ENCODE results near the gene HTR5A.

The HTR5A gene

DNA sequence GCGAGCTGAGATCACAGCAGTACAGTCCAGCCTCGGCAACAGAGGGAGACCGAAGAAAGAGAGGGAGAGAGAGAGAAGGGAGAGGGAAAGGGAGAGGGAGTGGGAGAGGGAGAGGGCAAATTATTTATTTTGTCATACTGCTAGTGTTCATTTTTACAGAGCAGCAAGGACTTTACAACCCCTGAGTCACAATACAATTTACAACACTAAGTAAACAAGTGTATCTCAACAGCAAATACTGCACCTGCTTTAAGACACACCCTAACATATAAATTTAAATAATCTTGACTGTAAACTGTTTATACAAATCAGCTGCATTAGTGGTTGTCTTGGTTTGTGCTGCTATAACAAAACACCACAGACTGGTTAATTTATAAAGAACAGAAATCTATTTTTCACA is 27.2 kb downstream of the HTR5A start:
- TF ChIP-seq, protein P1, sequence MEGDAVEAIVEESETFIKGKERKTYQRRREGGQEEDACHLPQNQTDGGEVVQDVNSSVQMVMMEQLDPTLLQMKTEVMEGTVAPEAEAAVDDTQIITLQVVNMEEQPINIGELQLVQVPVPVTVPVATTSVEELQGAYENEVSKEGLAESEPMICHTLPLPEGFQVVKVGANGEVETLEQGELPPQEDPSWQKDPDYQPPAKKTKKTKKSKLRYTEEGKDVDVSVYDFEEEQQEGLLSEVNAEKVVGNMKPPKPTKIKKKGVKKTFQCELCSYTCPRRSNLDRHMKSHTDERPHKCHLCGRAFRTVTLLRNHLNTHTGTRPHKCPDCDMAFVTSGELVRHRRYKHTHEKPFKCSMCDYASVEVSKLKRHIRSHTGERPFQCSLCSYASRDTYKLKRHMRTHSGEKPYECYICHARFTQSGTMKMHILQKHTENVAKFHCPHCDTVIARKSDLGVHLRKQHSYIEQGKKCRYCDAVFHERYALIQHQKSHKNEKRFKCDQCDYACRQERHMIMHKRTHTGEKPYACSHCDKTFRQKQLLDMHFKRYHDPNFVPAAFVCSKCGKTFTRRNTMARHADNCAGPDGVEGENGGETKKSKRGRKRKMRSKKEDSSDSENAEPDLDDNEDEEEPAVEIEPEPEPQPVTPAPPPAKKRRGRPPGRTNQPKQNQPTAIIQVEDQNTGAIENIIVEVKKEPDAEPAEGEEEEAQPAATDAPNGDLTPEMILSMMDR (IDR thresholded peaks at IDR 0.05): no peak
- Histone ChIP-seq H3K36me3 (ENCODE audit: control insufficient read depth, insufficient read depth, low read length) (no peaks in the 10 kb centered on the region), H3K4me2 (ENCODE audit: low read length) (no peak overlapping the region), H3K9ac (no peak overlapping the region), H3K9me3 (ENCODE audit: control insufficient read depth, low read length) (no peaks in the 10 kb centered on the region), H2AFZ (no peak overlapping the region), H3K79me2 (no peaks in the 10 kb centered on the region), H3K27me3 (ENCODE audit: control insufficient read depth, insufficient read depth, low read length) (no peaks in the 10 kb centered on the region), H3K4me3 (ENCODE audit: low read depth, low read length) (no peak overlapping the region), H3K4me1 (no peaks in the 10 kb centered on the region), H3K27ac (no peak overlapping the region)

DNA sequence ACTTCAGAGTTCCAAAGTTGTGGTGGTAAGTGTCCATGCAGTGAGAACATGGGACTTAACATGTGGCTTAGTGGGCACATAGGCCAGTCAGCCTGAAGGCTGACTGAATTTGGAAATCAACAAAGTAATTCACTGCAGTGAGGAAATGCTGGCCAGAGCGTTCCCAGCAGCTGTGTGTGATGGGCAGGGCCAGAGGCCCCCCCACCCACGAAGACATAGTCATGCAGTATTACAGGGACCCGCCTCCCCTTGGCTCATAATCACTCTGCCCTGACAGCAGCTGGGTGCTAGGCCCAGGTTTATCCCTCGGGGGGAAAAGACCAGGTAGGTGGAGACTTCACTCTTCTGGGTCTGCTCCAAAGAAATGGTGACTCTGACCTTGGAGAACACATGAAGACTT is 33.7 kb downstream of the HTR5A start:
- H3K4me1 ChIP-seq: no peaks in the 10 kb centered on the region
- H3K9me3 ChIP-seq (ENCODE audit: control insufficient read depth, low read length): no peaks in the 10 kb centered on the region
- H2AFZ ChIP-seq: no peak overlapping the region
- H3K9ac ChIP-seq: no peak overlapping the region
- TF ChIP-seq, protein P1 (IDR thresholded peaks at IDR 0.05): no peak
- no peak overlapping the region for H3K4me3 ChIP-seq (ENCODE audit: low read depth, low read length)
- no peak overlapping the region for H3K4me2 ChIP-seq (ENCODE audit: low read length)
- no peaks in the 10 kb centered on the region for H3K27me3 ChIP-seq (ENCODE audit: control insufficient read depth, insufficient read depth, low read length)
- no peaks in the 10 kb centered on the region for H3K79me2 ChIP-seq
- no peak overlapping the region for H3K27ac ChIP-seq
- no peaks in the 10 kb centered on the region for H3K36me3 ChIP-seq (ENCODE audit: control insufficient read depth, insufficient read depth, low read length)

DNA sequence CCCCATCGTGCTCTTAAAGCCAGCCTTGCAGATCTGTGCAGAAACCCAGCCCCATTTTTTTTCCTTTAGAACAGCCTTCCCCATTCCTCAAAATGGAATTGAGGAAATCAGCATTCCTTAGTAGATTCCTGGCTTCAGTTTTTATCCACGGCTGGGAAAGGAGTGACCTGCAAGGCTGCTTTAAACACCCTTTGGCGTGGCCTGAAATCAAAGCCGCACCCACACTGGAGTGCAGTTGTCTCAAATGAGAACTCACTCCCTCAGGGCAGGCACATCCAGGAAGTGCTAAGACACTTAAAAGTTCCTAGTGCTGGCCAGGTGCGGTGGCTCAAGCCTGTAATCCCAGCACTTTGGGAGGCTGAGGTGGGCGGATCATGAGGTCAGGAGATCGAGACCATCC is 34.8 kb downstream of the HTR5A start:
- no peaks in the 10 kb centered on the region for H3K27me3 ChIP-seq (ENCODE audit: control insufficient read depth, insufficient read depth, low read length)
- no peaks in the 10 kb centered on the region for H3K4me1 ChIP-seq
- no peak overlapping the region for H3K27ac ChIP-seq
- H3K79me2 ChIP-seq: no peaks in the 10 kb centered on the region
- no peak overlapping the region for H2AFZ ChIP-seq
- H3K4me3 ChIP-seq (ENCODE audit: low read depth, low read length): no peak overlapping the region
- no peaks in the 10 kb centered on the region for H3K9me3 ChIP-seq (ENCODE audit: control insufficient read depth, low read length)
- no peaks in the 10 kb centered on the region for H3K36me3 ChIP-seq (ENCODE audit: control insufficient read depth, insufficient read depth, low read length)
- no peak overlapping the region for H3K9ac ChIP-seq
- TF ChIP-seq, protein P1 (IDR thresholded peaks at IDR 0.05): no peak
- no peak overlapping the region for H3K4me2 ChIP-seq (ENCODE audit: low read length)

DNA sequence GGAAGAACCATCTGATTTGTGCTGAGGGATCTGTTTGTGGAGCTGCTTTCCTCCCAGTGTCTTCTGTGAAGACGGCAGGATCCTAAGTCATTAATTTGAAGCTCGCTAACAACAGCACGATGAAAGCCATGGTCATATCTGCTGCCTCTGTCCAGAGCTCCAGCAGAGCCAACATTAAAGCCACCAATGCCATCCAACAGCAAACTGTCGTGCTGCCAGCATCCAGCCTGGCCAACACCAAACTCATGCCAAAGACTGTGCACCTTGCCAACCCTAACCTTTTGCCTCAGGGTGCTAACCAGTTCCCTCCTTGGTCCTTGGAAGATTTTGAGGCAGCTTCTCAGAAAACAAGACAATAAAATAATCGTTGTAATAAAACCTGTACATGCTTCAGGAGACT is 36.2 kb downstream of the HTR5A start:
- H3K27me3 ChIP-seq (ENCODE audit: control insufficient read depth, insufficient read depth, low read length): no peaks in the 10 kb centered on the region
- H3K36me3 ChIP-seq (ENCODE audit: control insufficient read depth, insufficient read depth, low read length): no peaks in the 10 kb centered on the region
- TF ChIP-seq, protein P1 (IDR thresholded peaks at IDR 0.05): no peak

DNA sequence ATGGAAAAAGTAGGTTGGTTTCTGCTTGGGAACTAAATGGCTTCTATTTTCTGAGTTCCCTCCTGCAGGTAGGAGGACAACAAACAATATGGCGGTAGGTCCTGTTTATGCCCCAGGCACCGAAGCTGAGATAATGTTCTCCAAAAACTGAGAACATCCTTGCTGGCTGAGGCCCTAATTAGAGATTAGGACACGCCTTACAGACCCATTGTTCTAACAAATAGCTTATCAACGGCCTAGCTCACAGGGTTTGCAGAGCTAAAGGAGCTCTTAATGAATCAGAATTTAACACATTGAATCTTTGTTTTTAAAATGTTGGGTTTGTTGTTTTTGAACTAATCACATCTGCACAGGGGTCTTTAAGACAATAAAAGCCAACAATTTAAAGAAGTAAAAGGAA is 37.0 kb downstream of the HTR5A start:
- Histone ChIP-seq H3K36me3 (ENCODE audit: control insufficient read depth, insufficient read depth, low read length) (no peaks in the 10 kb centered on the region), H3K4me2 (ENCODE audit: low read length) (no peak overlapping the region), H3K27me3 (ENCODE audit: control insufficient read depth, insufficient read depth, low read length) (no peaks in the 10 kb centered on the region), H3K9ac (no peak overlapping the region), H3K9me3 (ENCODE audit: control insufficient read depth, low read length) (no peaks in the 10 kb centered on the region), H3K4me3 (ENCODE audit: low read depth, low read length) (no peak overlapping the region), H2AFZ (no peak overlapping the region), H3K79me2 (no peaks in the 10 kb centered on the region), H3K4me1 (no peaks in the 10 kb centered on the region), H3K27ac (no peak overlapping the region)
- TF ChIP-seq, protein P1 (IDR thresholded peaks at IDR 0.05): no peak

More for the DNA sequence above, 36.2 kb downstream of the HTR5A start:
- no peaks in the 10 kb centered on the region for H3K79me2 ChIP-seq
- no peaks in the 10 kb centered on the region for H3K4me1 ChIP-seq
- no peak overlapping the region for H3K27ac ChIP-seq
- H3K4me2 ChIP-seq (ENCODE audit: low read length): no peak overlapping the region
- no peaks in the 10 kb centered on the region for H3K9me3 ChIP-seq (ENCODE audit: control insufficient read depth, low read length)
- no peak overlapping the region for H3K9ac ChIP-seq
- no peak overlapping the region for H2AFZ ChIP-seq
- no peak overlapping the region for H3K4me3 ChIP-seq (ENCODE audit: low read depth, low read length)
